Peyer's patch (tissue), 4 donors: ENCODE data around the gene OR1F1.

Source experiments
- POLR2A ChIP-seq, 2 donors: fragments of 450-650 bp; IDR thresholded peaks; one replicate each; pipeline ENCODE4 v1.5.1; 2017; ENCODE audit warnings: antibody characterized with exemption in 2 of 2, mild to moderate bottlenecking in 2 of 2, moderate library complexity in 2 of 2
- TF ChIP-seq, protein P1 (sequence below), 6 experiments: fragments of 450-650 bp in 4 of 6; fragments of 200-600 bp in 2 of 6; sonication (generic) in 1 of 6; IDR thresholded peaks; one replicate each; pipeline ENCODE4 v1.5.1; 2017 to 2019; ENCODE audit warnings: antibody characterized with exemption in 6 of 6, mild to moderate bottlenecking in 3 of 6, moderate library complexity in 1 of 6

- TF ChIP-seq, protein P1, sequence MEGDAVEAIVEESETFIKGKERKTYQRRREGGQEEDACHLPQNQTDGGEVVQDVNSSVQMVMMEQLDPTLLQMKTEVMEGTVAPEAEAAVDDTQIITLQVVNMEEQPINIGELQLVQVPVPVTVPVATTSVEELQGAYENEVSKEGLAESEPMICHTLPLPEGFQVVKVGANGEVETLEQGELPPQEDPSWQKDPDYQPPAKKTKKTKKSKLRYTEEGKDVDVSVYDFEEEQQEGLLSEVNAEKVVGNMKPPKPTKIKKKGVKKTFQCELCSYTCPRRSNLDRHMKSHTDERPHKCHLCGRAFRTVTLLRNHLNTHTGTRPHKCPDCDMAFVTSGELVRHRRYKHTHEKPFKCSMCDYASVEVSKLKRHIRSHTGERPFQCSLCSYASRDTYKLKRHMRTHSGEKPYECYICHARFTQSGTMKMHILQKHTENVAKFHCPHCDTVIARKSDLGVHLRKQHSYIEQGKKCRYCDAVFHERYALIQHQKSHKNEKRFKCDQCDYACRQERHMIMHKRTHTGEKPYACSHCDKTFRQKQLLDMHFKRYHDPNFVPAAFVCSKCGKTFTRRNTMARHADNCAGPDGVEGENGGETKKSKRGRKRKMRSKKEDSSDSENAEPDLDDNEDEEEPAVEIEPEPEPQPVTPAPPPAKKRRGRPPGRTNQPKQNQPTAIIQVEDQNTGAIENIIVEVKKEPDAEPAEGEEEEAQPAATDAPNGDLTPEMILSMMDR (IDR thresholded peaks at IDR 0.05): no peak
- TF ChIP-seq POLR2A (IDR thresholded peaks at IDR 0.05): no peak
Observed at GRCh38 chr16:3249020-3249419, 61.0 kb downstream of the OR1F1 start.
